ENCODE data around the gene OR13J1. TPM values are rescaled to one million over a fixed set of nuclear protein-coding genes. Genes with fewer than 3 reads are reported as not detected.
A peak's percentile ranks its signal among the peaks of the same experiment; 100 is the strongest.

Gene OR13J1
- total RNA-seq, 1 experiment from 2014 or later: not detected

DNA sequence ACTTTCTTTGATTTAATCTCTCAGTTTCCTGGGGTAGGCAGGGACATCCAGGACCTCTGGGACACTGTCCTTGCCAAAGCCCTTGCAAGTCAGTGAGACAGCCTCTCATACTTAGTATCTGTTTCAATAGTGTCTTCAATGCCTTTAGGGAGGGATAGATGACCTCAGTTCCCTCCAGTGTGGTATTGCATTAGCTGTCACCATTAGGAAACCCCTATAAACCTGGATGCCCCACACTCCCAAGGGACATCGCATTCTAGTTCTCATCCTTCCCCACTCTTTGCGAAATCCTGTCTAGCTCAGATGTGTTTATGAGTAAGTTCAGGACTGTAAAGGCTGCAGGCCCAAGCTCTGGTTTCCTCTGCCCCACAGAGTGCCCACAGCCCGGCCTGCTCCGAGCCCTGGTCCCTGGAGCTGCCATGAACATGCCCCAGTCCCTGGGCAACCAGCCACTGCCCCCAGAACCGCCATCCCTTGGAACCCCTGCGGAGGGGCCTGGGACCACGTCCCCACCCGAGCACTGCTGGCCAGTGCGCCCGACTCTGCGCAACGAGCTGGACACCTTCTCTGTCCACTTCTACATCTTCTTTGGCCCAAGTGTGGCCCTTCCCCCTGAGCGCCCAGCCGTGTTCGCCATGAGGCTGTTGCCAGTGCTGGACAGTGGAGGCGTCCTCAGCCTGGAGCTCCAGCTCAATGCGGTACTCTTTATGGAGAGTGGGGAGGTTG is 28.0 kb downstream of the OR13J1 start:
- Histone ChIP-seq H3K4me3 (no peak overlapping the region), H3K36me3 (no peaks in the 10 kb centered on the region), H3K27ac (no peak overlapping the region), H3K27me3 (replicated peaks) (no peaks in the 10 kb centered on the region), H3K4me1 (replicated peaks) (peaks cover 11% of the 10 kb centered on the region), H3K9me3 (replicated peaks) (no peaks in the 10 kb centered on the region)
- DNase-seq (ENCODE audit: low read depth in 1 of 2, low spot score in 2 of 2): no peak

DNA sequence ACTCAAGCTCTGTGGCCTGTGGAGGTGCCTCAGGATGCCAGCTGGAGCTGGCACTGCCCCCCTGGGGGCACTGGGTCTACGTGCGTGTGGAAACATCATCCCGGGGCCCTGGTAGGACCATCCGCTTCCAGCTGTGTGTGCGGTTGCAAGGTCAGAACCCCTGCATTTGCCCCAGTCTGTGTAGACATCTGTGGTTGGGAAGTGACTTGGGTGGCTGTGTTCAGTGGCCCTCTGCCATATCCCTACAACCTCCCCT is 28.6 kb downstream of the OR13J1 start:
- DNase-seq (ENCODE audit: low read depth in 1 of 2, low spot score in 2 of 2): no peak
- H3K9me3 ChIP-seq (replicated peaks): no peaks in the 10 kb centered on the region
- no peaks in the 10 kb centered on the region for H3K27me3 ChIP-seq (replicated peaks)

DNA sequence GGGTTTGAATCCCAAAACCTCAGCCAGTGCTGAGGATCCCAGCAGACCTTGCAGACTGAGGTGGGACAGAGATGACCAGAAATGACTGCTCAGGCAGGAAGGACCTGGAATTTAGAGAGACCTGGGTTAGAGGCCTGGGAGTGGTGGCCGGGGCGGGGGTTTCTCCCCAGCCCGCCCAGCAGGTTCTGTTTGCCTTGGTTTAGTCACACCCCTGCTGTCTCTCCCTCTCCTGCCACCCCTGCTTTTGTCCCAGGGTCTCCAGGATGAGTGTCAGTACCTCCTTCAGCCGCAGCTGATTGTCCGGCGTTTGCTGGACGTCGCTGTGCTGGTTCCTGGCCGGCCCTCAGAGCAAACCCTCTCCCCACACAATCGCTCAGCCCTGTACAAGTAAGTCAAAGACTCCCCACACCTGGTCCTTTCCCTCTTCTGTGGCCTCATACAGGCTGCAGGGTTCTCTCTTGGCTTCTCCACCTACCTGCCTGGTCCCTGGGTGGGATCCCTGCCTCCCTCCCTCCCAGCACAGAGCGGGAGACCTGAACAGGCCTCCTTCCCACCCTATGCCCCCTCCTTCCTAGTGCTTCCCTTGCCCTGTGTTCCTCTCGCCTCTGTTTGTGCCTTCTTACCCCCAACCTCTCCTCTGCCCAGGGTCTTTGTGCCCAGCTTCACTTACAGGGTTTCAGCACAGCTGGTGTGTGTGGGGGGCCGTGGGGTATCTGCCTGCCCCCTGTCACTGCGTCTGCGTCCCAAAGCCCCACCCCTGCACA is 29.1 kb downstream of the OR13J1 start:
- Histone ChIP-seq H3K36me3 (no peaks in the 10 kb centered on the region), H3K4me1 (replicated peaks) (peaks cover 11% of the 10 kb centered on the region), H3K4me3 (no peak overlapping the region), H3K9me3 (replicated peaks) (no peaks in the 10 kb centered on the region), H3K27ac (no peak overlapping the region), H3K27me3 (replicated peaks) (no peaks in the 10 kb centered on the region)
- DNase-seq (ENCODE audit: low read depth in 1 of 2, low spot score in 2 of 2): no peak

More for the DNA sequence above, 28.6 kb downstream of the OR13J1 start:
- peaks cover 11% of the 10 kb centered on the region for H3K4me1 ChIP-seq (replicated peaks)
- no peak overlapping the region for H3K27ac ChIP-seq
- no peaks in the 10 kb centered on the region for H3K36me3 ChIP-seq
- H3K4me3 ChIP-seq: no peak overlapping the region

DNA sequence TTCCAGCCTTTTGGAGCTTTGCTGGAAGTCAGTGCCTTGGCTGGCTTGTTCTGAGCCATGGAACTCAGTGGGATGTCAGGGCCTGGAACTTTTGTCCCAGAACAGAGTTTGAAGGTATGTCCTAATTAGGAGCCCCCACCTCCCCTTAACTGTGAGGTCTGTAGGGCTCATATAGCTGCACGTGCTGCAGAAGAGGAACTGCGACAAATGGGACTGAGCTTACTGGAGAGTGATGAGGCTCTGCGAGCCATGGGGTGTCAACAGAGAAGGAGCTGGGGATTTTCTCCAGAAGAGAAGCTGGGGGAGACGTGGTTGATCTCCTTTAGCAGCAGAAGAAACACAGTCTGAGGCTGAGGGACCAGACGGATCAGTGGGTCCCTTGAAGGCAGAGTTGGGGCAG is 30.3 kb downstream of the OR13J1 start:
- DNase-seq (ENCODE audit: low read depth in 1 of 2, low spot score in 2 of 2): no peak
- H3K4me1 ChIP-seq (replicated peaks): peaks cover 6% of the 10 kb centered on the region
- no peak overlapping the region for H3K27ac ChIP-seq
- H3K36me3 ChIP-seq: no peaks in the 10 kb centered on the region
- no peaks in the 10 kb centered on the region for H3K9me3 ChIP-seq (replicated peaks)
- no peaks in the 10 kb centered on the region for H3K27me3 ChIP-seq (replicated peaks)
- H3K4me3 ChIP-seq: no peak overlapping the region

DNA sequence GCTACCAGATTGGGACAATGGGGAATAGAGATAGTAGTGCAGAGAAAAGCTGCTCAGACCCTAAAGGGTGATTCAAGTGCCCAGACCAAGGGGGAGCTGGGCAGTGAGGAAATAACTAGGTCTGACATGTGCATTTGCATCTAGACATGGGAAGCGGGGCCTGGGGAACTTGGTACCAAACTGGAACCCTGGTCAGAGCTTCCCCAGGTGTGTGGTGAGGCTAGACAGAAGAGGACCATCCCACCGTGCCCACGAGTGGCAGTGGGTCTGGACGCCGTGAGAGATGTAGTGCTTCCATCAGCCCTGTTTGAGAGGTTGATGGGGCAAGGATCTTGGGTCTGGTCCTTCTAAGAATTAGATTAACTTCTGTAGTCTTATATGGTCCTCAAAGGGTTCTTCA is 33.6 kb downstream of the OR13J1 start:
- Histone ChIP-seq H3K4me1 (replicated peaks) (peaks cover 12% of the 10 kb centered on the region), H3K27me3 (replicated peaks) (no peaks in the 10 kb centered on the region), H3K4me3 (no peak overlapping the region), H3K36me3 (no peaks in the 10 kb centered on the region), H3K27ac (no peak overlapping the region), H3K9me3 (replicated peaks) (no peaks in the 10 kb centered on the region)
- DNase-seq (ENCODE audit: low read depth in 1 of 2, low spot score in 2 of 2): no peak

DNA sequence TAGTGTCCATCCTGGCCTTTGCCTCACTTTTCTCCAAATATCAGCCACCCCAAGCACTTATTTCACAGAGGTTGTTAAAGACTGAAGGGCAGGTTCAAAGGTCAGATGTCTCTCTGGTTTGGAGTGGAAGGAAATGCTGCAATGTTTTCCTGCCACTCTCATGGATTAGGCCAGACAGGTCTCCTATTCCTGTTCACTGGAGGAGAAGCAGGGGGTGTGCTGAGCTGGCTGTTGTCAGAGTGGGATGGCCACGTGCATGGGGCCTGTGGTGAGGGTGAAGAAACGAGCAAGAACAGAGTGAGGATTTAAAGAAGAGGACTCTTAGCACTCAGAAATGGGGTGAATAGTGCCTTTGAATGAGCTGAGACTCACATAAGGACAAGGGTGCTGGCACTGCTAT is 34.4 kb downstream of the OR13J1 start:
- Histone ChIP-seq H3K27me3 (replicated peaks) (no peaks in the 10 kb centered on the region), H3K36me3 (no peaks in the 10 kb centered on the region), H3K4me3 (no peak overlapping the region), H3K9me3 (replicated peaks) (no peaks in the 10 kb centered on the region), H3K4me1 (replicated peaks) (peaks cover 12% of the 10 kb centered on the region), H3K27ac (no peak overlapping the region)
- DNase-seq (ENCODE audit: low read depth in 1 of 2, low spot score in 2 of 2): no peak

DNA sequence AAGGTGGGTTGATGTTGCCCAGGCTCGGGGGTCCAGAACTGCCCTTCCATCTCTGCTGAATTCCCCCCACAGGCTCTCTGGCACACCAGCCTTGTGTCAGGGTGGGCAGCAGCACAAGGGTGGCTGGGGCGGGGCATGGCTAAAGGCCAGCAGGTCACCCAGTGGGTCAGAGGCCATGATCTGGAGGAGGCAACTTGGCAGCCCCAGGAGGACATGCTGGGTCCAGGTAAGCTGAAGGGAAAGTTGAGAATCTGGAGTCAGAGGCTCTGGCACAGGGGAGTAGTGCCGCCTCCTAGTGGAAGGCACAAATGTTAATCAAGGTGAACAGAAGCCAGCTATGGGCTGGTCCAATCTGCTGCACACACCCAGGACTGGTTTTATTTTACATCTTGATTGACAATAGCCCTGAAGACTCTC is 35.0 kb downstream of the OR13J1 start:
- no peak overlapping the region for H3K27ac ChIP-seq
- no peak overlapping the region for H3K4me3 ChIP-seq
- no peaks in the 10 kb centered on the region for H3K36me3 ChIP-seq
- H3K9me3 ChIP-seq (replicated peaks): no peaks in the 10 kb centered on the region
- peaks cover 12% of the 10 kb centered on the region for H3K4me1 ChIP-seq (replicated peaks)
- no peaks in the 10 kb centered on the region for H3K27me3 ChIP-seq (replicated peaks)
- no peak for DNase-seq (ENCODE audit: low read depth in 1 of 2, low spot score in 2 of 2)

DNA sequence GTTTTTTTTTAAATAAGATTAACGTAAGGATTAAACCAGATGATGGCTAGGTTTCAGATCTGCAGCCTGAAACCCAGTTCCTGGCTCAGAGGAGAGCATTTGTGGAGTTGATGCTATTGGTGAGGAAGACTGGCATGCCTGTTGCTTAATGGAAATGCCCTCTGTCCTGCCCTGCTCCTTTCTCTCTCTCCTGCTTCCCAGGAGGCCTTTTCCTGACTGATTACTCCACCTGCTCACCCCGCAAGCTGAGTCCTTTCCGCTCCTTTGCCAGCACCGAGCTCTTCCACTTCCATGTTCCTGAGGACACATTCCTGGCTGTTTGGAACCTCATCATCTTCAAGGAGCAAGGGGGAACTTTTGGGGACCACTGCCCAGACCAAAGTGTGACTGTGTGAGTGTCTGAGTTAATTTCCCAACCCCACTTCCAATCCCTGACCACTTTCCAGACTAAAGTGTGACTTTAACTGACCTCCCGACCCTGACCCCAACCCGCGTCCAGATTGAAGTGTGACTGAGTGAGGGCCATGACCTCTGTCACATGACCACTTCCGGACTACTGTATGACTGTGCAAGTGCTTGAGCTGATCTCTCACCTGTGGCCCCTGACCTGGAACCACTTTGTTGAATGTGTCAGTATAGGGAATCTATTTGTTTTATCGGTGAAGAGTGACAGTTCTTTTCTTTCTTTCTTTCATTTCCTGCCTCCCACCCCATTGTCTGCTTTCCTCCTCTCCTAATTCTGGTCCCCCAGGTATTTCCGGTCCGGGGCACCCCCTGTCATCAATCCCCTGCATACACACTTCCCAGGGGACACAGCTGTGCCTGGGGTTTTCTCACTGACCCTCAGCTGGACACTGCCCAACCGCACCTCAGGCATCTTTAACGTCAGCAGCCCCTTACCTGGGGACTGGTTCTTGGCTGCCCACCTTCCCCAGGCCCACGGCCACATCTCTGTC is 35.7 kb downstream of the OR13J1 start:
- Histone ChIP-seq H3K9me3 (replicated peaks) (no peaks in the 10 kb centered on the region), H3K27me3 (replicated peaks) (no peaks in the 10 kb centered on the region), H3K36me3 (no peaks in the 10 kb centered on the region), H3K27ac (no peak overlapping the region), H3K4me1 (replicated peaks) (peaks cover 12% of the 10 kb centered on the region), H3K4me3 (no peak overlapping the region)
- no peak for DNase-seq (ENCODE audit: low read depth in 1 of 2, low spot score in 2 of 2)

DNA sequence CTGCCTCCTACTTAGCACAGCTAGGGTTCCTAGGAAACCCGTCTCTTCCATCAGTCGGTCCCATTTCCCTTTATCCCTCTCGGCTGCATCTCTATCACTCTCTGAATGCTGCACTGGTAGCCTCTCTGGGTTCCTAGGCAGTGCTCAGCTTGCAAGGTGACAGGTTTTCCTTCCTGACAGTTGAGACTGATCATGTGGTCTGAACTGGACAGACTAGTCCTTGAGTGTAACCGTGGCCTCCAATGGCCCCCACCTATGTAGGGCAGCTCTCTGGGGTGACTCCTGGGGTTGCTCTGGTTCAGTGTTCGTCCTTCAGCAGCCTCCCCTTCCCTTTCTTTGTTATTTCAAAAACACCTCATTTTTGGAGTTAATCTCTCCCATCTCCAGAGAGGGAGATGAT is 37.4 kb downstream of the OR13J1 start:
- H3K4me1 ChIP-seq (replicated peaks): peaks cover 17% of the 10 kb centered on the region
- no peaks in the 10 kb centered on the region for H3K27me3 ChIP-seq (replicated peaks)
- no peak overlapping the region for H3K4me3 ChIP-seq
- H3K9me3 ChIP-seq (replicated peaks): no peaks in the 10 kb centered on the region
- DNase-seq (ENCODE audit: low read depth in 1 of 2, low spot score in 2 of 2): no peak
- H3K27ac ChIP-seq: no peak overlapping the region
- no peaks in the 10 kb centered on the region for H3K36me3 ChIP-seq

DNA sequence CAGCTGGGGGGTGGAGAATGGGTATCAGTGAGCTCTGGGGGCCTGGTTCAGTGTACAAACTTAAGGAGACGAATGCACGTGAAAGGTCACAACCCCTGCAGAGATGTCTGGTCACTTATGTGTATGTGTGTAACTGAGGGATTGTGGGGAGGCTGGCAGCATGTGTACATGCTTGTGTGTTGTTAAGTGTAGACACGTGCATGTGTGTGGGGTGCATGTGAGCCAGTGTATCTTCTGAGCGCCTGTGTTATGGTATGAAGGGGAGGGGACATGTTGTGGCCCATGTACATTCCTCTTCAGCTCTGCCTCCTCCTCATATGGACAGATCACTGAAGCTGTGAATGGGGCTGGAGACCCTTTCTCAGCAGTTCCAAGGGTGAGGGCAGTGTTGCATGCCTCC is 39.2 kb downstream of the OR13J1 start:
- no peak for DNase-seq (ENCODE audit: low read depth in 1 of 2, low spot score in 2 of 2)
- Histone ChIP-seq H3K4me1 (replicated peaks) (peaks cover 17% of the 10 kb centered on the region), H3K36me3 (no peaks in the 10 kb centered on the region), H3K27me3 (replicated peaks) (no peaks in the 10 kb centered on the region), H3K4me3 (no peak overlapping the region), H3K9me3 (replicated peaks) (no peaks in the 10 kb centered on the region), H3K27ac (no peak overlapping the region)

DNA sequence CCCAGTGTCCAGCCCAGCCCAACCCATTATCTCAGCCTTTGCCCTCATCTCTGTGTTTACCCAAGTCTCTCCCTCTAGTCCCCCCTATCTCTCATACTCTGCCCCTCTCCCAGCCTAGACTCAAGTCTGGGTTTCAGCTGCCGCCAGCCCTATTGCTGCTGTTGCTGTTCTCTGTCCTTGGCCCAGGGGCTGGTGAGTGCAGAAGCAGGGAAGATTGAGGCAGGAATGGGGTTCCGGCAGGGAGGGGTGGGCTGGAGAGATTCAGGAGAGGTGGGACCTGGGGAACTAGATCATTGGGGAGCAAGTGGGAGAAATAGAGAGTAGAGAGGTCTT is 40.5 kb downstream of the OR13J1 start:
- Histone ChIP-seq H3K27me3 (replicated peaks) (no peaks in the 10 kb centered on the region), H3K9me3 (replicated peaks) (no peaks in the 10 kb centered on the region), H3K36me3 (no peaks in the 10 kb centered on the region), H3K27ac (0 out of 2 replicates have a peak overlapping the region, but pooled peaks have one; percentile 70), H3K4me1 (replicated peaks) (peaks cover 17% of the 10 kb centered on the region), H3K4me3 (peak overlapping the region; percentile 68)
- no peak for DNase-seq (ENCODE audit: low read depth in 1 of 2, low spot score in 2 of 2)

DNA sequence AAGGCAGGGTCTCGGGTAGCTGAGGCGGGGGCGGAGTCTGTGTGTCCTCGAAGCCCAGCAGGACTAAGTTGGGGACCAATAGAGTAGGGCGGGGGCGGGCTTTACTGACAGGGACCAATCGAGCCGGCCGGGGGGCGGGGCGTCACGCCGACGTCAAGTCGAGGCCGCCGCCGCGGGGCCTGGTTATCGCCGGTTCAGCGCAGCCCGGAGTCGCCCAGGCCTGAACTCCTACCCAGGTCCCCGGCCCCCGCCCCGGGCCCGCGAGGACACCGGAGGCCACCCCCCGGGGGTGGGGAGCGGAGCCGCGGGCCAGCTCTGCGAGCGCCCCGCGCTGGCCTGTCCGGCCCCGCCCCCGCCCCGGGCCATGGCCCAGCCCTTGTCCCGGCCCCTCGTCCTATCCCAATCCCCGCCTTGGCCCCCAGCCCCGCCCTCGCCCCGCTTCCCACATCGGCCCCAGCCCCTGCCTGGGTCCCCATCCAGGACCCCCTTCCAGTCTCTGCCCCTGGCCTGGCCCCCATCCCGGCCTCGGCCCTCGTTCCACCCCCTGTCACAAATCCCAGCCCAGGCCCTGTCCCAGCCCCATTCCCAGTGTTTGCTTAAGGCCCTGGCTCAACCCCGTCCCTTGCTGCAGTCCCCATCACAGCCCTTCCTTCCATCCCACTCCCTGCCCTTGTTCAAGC is 41.0 kb downstream of the OR13J1 start, which contains the start of gene TMEM8B:
Gene TMEM8B (plus strand): TSS at position 145 of the 680 bp plus-strand sequence. CDS start 220 bp downstream, at position 365.
- Histone ChIP-seq H3K4me1 (replicated peaks) (peaks cover 14% of the 10 kb centered on the region), H3K4me3 (peak within 1 kb of the TSS; percentile 68), H3K27ac (peak within 1 kb of the TSS; percentile 70), H3K9me3 (replicated peaks) (no peaks in the 10 kb centered on the region), H3K36me3 (no peaks in the 10 kb centered on the region), H3K27me3 (replicated peaks) (no peaks in the 10 kb centered on the region)
- peak; percentile 54 to 88 for DNase-seq (ENCODE audit: low read depth in 1 of 2, low spot score in 2 of 2)

DNA sequence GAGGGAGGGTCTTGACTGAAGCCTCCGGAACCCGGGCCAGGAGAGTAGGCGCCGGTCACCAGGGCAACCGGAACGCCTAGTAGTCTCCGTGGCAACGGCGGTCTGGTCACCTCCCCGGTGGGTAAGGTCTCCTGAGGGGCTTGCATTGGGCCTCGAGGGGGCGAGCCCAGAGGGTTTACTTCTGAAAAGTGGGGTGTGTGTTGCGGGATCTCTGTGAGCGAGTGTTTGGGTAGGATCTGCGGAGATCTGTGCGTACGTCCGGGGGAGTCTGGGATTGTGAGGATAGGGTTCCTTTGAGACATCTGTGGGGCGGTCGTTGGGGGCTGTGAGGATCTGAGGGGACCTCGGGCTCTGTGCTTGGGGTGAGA is 41.5 kb downstream of the OR13J1 start, which contains the start of gene FAM221B:
Gene FAM221B (minus strand): TSS at position 17 of the 368 bp plus-strand sequence. CDS start 2,571 bp downstream, outside the sequence.
- H3K4me3 ChIP-seq: peak within 1 kb of the TSS; percentile 68
- peaks cover 9% of the 10 kb centered on the region for H3K4me1 ChIP-seq (replicated peaks)
- H3K36me3 ChIP-seq: no peaks in the 10 kb centered on the region
- H3K27me3 ChIP-seq (replicated peaks): no peaks in the 10 kb centered on the region
- no peaks in the 10 kb centered on the region for H3K9me3 ChIP-seq (replicated peaks)
- H3K27ac ChIP-seq: peak within 1 kb of the TSS; percentile 70
- no peak for DNase-seq (ENCODE audit: low read depth in 1 of 2, low spot score in 2 of 2)

Measured in SJSA1 (cell line).